GM19035 (cell line): ENCODE measurements around the gene MT1B.
"Not testable (repeated sequence)": the region's sequence is repeated elsewhere in the genome, so short reads cannot be mapped to it uniquely, and the experiment has no call there.

Experiments
- ATAC-seq: cut with Tn5 transposase; IDR thresholded peaks from one replicate; pipeline ENCODE4 v1.9.1; 2021; ENCODE audit not compliant: unreplicated experiment

Gene MT1B

GRCh38 chr16:56620339-56620897, 31.3 kb upstream of the MT1B start:
- ATAC-seq = no peak

GRCh38 chr16:56621665-56622445, 29.8 kb upstream of the MT1B start:
- ATAC-seq = not testable (repeated sequence)

GRCh38 chr16:56623184-56623583, 28.5 kb upstream of the MT1B start:
- not testable (repeated sequence) for ATAC-seq

GRCh38 chr16:56623637-56624036, 28.0 kb upstream of the MT1B start:
- ATAC-seq = no peak

- ATAC-seq = no peak
Measured at GRCh38 chr16:56625140-56625942, 26.3 kb upstream of the MT1B start, which contains the start of gene MT1E. MT1E (plus strand) TSS chr16:56625781; CDS start chr16:56625852, 71 bp downstream.

GRCh38 chr16:56625943-56626654, 25.6 kb upstream of the MT1B start:
- ATAC-seq = no peak

GRCh38 chr16:56626685-56627084, 25.0 kb upstream of the MT1B start:
- no peak for ATAC-seq

GRCh38 chr16:56628486-56629350, 23.0 kb upstream of the MT1B start:
- ATAC-seq = no peak

GRCh38 chr16:56629531-56629930, 22.2 kb upstream of the MT1B start:
- no peak for ATAC-seq

GRCh38 chr16:56630134-56630533, 21.6 kb upstream of the MT1B start:
- ATAC-seq = peak; percentile 88

- no peak for ATAC-seq
Measured at GRCh38 chr16:56631197-56631596, 20.5 kb upstream of the MT1B start.

GRCh38 chr16:56631832-56632155, 19.9 kb upstream of the MT1B start:
- no peak for ATAC-seq

- ATAC-seq = no peak
Measured at GRCh38 chr16:56632156-56632847, 19.4 kb upstream of the MT1B start, which contains the start of gene MT1M. MT1M (plus strand) TSS chr16:56632659; CDS start chr16:56632732, 73 bp downstream.

- no peak for ATAC-seq
Measured at GRCh38 chr16:56632848-56633365, 18.8 kb upstream of the MT1B start.

- no peak for ATAC-seq
Measured at GRCh38 chr16:56633535-56633934, 18.2 kb upstream of the MT1B start.

GRCh38 chr16:56634715-56635440, 16.8 kb upstream of the MT1B start:
- no peak for ATAC-seq

GRCh38 chr16:56635441-56635967, 16.2 kb upstream of the MT1B start:
- ATAC-seq = no peak

- ATAC-seq = no peak
Measured at GRCh38 chr16:56636616-56637413, 14.9 kb upstream of the MT1B start.
